ENCODE data around the gene ANTXR2. TPM values are rescaled to one million over a fixed set of nuclear protein-coding genes. Genes with fewer than 3 reads are reported as not detected.

The ANTXR2 gene
- polyA plus RNA-seq, 1 of the 3 experiments (the other 2 are of a cell fraction) = 48.8 TPM

GRCh38 chr4:79907001-79907400 lies 166.0 kb downstream of the ANTXR2 start:
- 73% methylated on average over 2 of the region's 2 CpGs for WGBS (ENCODE audit: low lambda C conversion rate)
- Histone ChIP-seq H3F3A (replicated peaks; ENCODE audit: insufficient read depth) (no peaks in the 10 kb centered on the region), H3K9me2 (no peaks in the 10 kb centered on the region), H2AFZ (ENCODE audit: low read depth) (no peak overlapping the region), H3K4me2 (no peak overlapping the region), H3K27ac (ENCODE audit: low read depth in 2 of 2, low read length in 1 of 2) (no peak overlapping the region), H3K79me2 (ENCODE audit: insufficient read depth) (peaks cover 8% of the 10 kb centered on the region; the same call in 1 of the 2 replicates), H4K20me1 (ENCODE audit: insufficient read depth) (no peaks in the 10 kb centered on the region), H3K9me3 (no peaks in the 10 kb centered on the region), H3K4me1 (ENCODE audit: control insufficient read depth in 1 of 2, insufficient read depth in 2 of 2, low read depth in 1 of 2, low read length in 1 of 2) (no peaks in the 10 kb centered on the region; a peak in 1 of 4 replicates), H3K27me3 (ENCODE audit: insufficient read depth) (no peaks in the 10 kb centered on the region), H3K9ac (no peak overlapping the region), H3K36me3 (replicated peaks in 1 of 2; ENCODE audit: control insufficient read depth in 1 of 2, insufficient read depth in 2 of 2, low read length in 1 of 2) (peaks cover 35 to 82% of the 10 kb centered on the region in 2 experiments), H3K4me3 (ENCODE audit: low read depth in 2 of 2, low read length in 1 of 2) (no peak overlapping the region)
- no peak for TF ChIP-seq RCOR1 (IDR thresholded peaks at IDR 0.05; ENCODE audit: low read length)
- no peak for TF ChIP-seq RFX5 (IDR thresholded peaks at IDR 0.05; ENCODE audit: low read length)
- TF ChIP-seq ELF1 (IDR thresholded peaks at IDR 0.05) = no peak
- no peak for TF ChIP-seq GABPA (IDR thresholded peaks at IDR 0.05; ENCODE audit: low read depth)
- TF ChIP-seq USF1 (IDR thresholded peaks at IDR 0.05; ENCODE audit: borderline replicate concordance, low read depth) = no peak
- TF ChIP-seq TAF1 (IDR thresholded peaks at IDR 0.05; ENCODE audit: borderline replicate concordance, low read depth, low read length) = no peak
- TF ChIP-seq PBX3 (IDR thresholded peaks at IDR 0.05) = no peak
- TF ChIP-seq RXRA (IDR thresholded peaks at IDR 0.05; ENCODE audit: borderline replicate concordance, low read depth) = no peak
- TF ChIP-seq JUND (IDR thresholded peaks at IDR 0.05) = no peak
- ChIA-PET POLR2A (no interaction called here), CTCF (no interaction called here)
- no peak for DNase-seq

- Histone ChIP-seq H3K36me3 (replicated peaks in 1 of 2; ENCODE audit: control insufficient read depth in 1 of 2, insufficient read depth in 2 of 2, low read length in 1 of 2) (peaks cover 35 to 83% of the 10 kb centered on the region in 2 experiments), H3K4me2 (no peak overlapping the region), H3K27me3 (ENCODE audit: insufficient read depth) (no peaks in the 10 kb centered on the region), H4K20me1 (ENCODE audit: insufficient read depth) (no peaks in the 10 kb centered on the region), H3F3A (replicated peaks; ENCODE audit: insufficient read depth) (no peaks in the 10 kb centered on the region), H2AFZ (ENCODE audit: low read depth) (no peak overlapping the region), H3K27ac (ENCODE audit: low read depth in 2 of 2, low read length in 1 of 2) (no peak overlapping the region), H3K9ac (no peak overlapping the region), H3K79me2 (ENCODE audit: insufficient read depth) (peaks cover 8% of the 10 kb centered on the region; the same call in 1 of the 2 replicates), H3K4me1 (ENCODE audit: control insufficient read depth in 1 of 2, insufficient read depth in 2 of 2, low read depth in 1 of 2, low read length in 1 of 2) (no peaks in the 10 kb centered on the region; a peak in 1 of 4 replicates), H3K9me3 (no peaks in the 10 kb centered on the region), H3K4me3 (ENCODE audit: low read depth in 2 of 2, low read length in 1 of 2) (no peak overlapping the region), H3K9me2 (no peaks in the 10 kb centered on the region)
- TF ChIP-seq IRF3 (IDR thresholded peaks at IDR 0.05; ENCODE audit: low read depth, low read length) = no peak
- TF ChIP-seq RXRA (IDR thresholded peaks at IDR 0.05; ENCODE audit: borderline replicate concordance, low read depth) = no peak
- no peak for TF ChIP-seq REST (IDR thresholded peaks at IDR 0.05; ENCODE audit: low read depth, low read length)
- TF ChIP-seq MXI1 (IDR thresholded peaks at IDR 0.05; ENCODE audit: low read depth, low read length) = no peak
- TF ChIP-seq PBX3 (IDR thresholded peaks at IDR 0.05) = no peak
- no peak for TF ChIP-seq TAF1 (IDR thresholded peaks at IDR 0.05; ENCODE audit: borderline replicate concordance, low read depth, low read length)
- TF ChIP-seq ELF1 (IDR thresholded peaks at IDR 0.05) = no peak
- no peak for TF ChIP-seq ZBTB33 (IDR thresholded peaks at IDR 0.05; ENCODE audit: borderline replicate concordance, low read depth)
- TF ChIP-seq MEF2A (IDR thresholded peaks at IDR 0.05; ENCODE audit: borderline replicate concordance, low read depth) = no peak
- POLR2A ChIA-PET = no interaction called here
- CTCF ChIA-PET = no interaction called here
- WGBS (ENCODE audit: low lambda C conversion rate) = 98% methylated on average over 5 of the region's 5 CpGs
- no peak for DNase-seq
Measured at GRCh38 chr4:79906303-79906702, 166.7 kb downstream of the ANTXR2 start.
